Ascending aorta (tissue), 2 donors: ENCODE measurements around the gene IQGAP3. TPM values are rescaled to one million over a fixed set of nuclear protein-coding genes. Genes with fewer than 3 reads are reported as not detected.

ENCODE experiments used
- DNase-seq, 2 donors: peaks; one replicate each; pipeline ENCODE4 v3.0.0-alpha.2; 2019; ENCODE audit warnings: low spot score in 2 of 2
- H3K27ac ChIP-seq, 2 donors: fragments of 200-600 bp; sonication (generic); one replicate each; pipeline ENCODE4 v1.5.1; 2016 to 2017; ENCODE audit warnings: mild to moderate bottlenecking in 1 of 2
- H3K27me3 ChIP-seq: fragments of 200-600 bp; sonication (generic); one replicate; pipeline ENCODE4 v1.5.1; 2017
- H3K36me3 ChIP-seq, 2 donors: fragments of 200-600 bp; sonication (generic); one replicate each; pipeline ENCODE4 v1.5.1; 2016
- H3K4me1 ChIP-seq, 2 donors: fragments of 200-600 bp; sonication (generic); one replicate each; pipeline ENCODE4 v1.5.1; 2016 to 2017; ENCODE audit warnings: mild to moderate bottlenecking in 1 of 2
- H3K4me3 ChIP-seq, 2 donors: fragments of 200-600 bp; sonication (generic); one replicate each; pipeline ENCODE4 v1.5.1; 2016 to 2017; ENCODE audit warnings: mild to moderate bottlenecking in 1 of 2
- H3K9me3 ChIP-seq, 2 donors: fragments of 200-600 bp; sonication (generic); one replicate each; pipeline ENCODE4 v1.5.1; 2016
- CTCF ChIP-seq, 3 experiments: fragments of 200-600 bp in 2 of 3; fragments of 450-650 bp in 1 of 3; sonication (generic) in 2 of 3; IDR thresholded peaks; one replicate each; pipeline ENCODE4 v1.5.1; 2016 to 2019; ENCODE audit warnings: antibody characterized with exemption in 3 of 3, mild to moderate bottlenecking in 1 of 3, moderate library complexity in 1 of 3
- intact Hi-C: fragments of 100-400 bp; cut with DNase I; formaldehyde crosslinking; loops from one replicate; pipeline ENCODE4 v1.15.1; 2023
- total RNA-seq: library from RNA; depleted of rRNA; stranded (reverse); fragments of >200 nt; gene quantifications from one replicate; pipeline ENCODE4 v1.1.0, GENCODE V29; 2016

The IQGAP3 gene
- total RNA-seq, 1 donor from 2014 or later, result not detected

GRCh38 chr1:156582388-156583017 is 10.1 kb upstream of the IQGAP3 start:
- Histone ChIP-seq H3K9me3 (no peaks in the 10 kb centered on the region), H3K4me3 (no peak overlapping the region), H3K4me1 (peaks cover 0 to 3% of the 10 kb centered on the region in 2 donors), H3K36me3 (no peaks in the 10 kb centered on the region), H3K27me3 (no peaks in the 10 kb centered on the region), H3K27ac (no peak overlapping the region)
- intact Hi-C loops, result no loop called here
- no peak for TF ChIP-seq CTCF (IDR thresholded peaks at IDR 0.05)
- no peak for DNase-seq

DNA sequence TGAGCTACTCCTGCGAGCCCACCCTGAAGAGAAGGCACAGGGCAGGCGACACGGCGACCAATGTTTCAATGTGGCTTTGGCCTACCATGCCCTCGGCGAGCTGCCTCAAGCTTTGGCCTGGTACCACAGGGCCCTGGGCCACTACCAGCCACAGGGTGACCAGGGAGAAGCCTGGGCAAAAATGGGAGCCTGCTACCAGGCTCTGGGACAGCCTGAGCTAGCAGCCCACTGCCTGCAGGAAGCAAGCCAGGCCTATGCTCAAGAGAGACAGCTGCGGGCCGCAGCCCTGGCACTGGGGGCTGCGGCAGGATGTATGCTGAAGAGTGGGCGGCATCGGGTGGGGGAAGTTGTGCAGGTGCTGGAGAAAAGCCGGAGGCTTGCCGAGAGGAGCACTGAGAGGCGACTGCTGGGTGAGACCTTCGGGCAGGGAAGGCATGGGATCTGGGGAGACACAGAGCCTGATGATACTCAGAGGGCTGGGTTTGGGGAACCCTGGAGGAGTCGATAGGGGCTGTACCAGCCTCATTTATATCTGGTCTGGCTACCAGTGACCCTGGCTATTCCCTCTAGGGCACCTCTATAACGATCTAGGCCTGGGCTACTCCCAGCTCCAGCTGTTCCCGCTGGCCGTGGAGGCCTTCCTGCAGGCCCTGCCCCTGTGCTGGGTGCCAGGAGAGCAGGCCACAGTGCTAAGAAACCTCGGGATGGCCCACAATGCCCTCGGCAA is 9.5 kb upstream of the IQGAP3 start:
- Histone ChIP-seq H3K36me3 (no peaks in the 10 kb centered on the region), H3K4me3 (no peak overlapping the region), H3K4me1 (peaks cover 0 to 3% of the 10 kb centered on the region in 2 donors), H3K27ac (no peak overlapping the region), H3K9me3 (no peaks in the 10 kb centered on the region), H3K27me3 (no peaks in the 10 kb centered on the region)
- TF ChIP-seq CTCF (IDR thresholded peaks at IDR 0.05), result no peak
- intact Hi-C loops, result no loop called here
- peak in 1 of 2 donors; percentile 57 for DNase-seq

DNA sequence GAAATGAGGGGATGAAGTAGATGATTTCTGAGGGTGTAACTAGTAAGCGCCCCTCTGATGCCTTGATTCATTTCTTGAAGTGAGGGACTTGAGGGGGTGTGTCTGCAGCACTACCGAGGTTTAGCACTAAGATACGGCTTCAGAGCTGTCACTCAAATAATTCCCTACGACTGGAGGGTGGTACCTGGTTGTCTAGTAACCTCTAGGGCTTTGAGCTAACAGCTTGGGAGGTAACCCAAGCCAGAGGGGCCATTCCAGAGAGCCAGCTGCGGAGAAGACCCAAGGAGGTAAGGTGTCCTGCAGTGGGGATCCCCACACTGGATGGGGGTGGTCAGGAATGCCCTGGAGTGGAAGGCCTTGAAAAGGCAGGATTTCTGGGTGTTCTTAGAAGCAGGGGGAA is 7.1 kb upstream of the IQGAP3 start, which contains the start of gene TTC24:
TTC24 (plus strand) TSS at position 252 of the 400 bp plus-strand sequence. CDS start 1,642 bp downstream, outside the sequence.
- Histone ChIP-seq H3K4me3 (no peak within 1 kb of the TSS), H3K27ac (no peak within 1 kb of the TSS), H3K4me1 (peaks cover 0 to 3% of the 10 kb centered on the region in 2 donors), H3K9me3 (no peaks in the 10 kb centered on the region), H3K36me3 (no peaks in the 10 kb centered on the region), H3K27me3 (no peaks in the 10 kb centered on the region)
- peak in 1 of 2 donors; percentile 50 for DNase-seq
- intact Hi-C loops, result no loop called here
- TF ChIP-seq CTCF (IDR thresholded peaks at IDR 0.05), result no peak

DNA sequence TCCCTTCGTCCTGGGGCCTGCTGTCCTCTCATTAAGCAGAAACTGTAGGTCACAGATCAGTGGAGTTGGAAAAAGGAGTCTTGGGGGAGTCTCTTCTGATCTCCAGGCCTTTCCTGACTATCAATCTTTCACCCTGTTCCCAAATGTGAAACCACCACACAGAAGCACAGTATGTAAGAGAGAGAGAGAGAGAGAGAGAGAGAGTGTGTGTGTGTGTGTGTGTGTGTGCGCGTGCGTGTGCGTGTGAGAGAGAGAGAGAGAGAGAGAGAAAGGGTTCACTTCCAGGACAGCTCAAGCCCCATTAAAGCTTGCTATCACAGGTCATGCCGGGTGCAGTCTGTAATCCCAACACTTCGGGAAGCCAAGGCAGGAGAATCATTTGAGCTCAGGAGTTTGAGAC is 5.7 kb upstream of the IQGAP3 start:
- Histone ChIP-seq H3K36me3 (no peaks in the 10 kb centered on the region), H3K9me3 (no peaks in the 10 kb centered on the region), H3K27me3 (no peaks in the 10 kb centered on the region), H3K4me1 (no peaks in the 10 kb centered on the region), H3K4me3 (no peak overlapping the region), H3K27ac (no peak overlapping the region)
- DNase-seq, result no peak
- intact Hi-C loops, result no loop called here
- TF ChIP-seq CTCF (IDR thresholded peaks at IDR 0.05), result no peak

DNA sequence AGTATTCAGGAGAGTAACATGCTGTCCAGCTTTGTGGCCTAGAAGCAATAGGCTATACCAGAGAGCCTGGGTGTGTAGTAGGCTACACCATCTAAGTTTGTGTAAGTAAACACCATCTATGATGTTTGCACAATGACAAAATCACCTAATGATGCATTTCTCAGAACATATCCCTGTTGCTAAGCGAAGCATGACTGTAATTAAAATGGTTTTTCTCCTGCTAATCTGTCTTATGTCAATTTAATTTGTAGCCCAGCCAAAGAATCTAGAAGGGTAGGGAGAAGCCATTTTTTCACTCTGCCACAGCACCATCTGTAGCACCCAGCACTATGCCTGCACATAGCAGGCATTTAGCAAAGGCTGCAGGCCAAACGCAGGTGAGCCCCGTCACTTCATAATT is 5.2 kb upstream of the IQGAP3 start:
- Histone ChIP-seq H3K9me3 (no peaks in the 10 kb centered on the region), H3K4me3 (no peak overlapping the region), H3K36me3 (no peaks in the 10 kb centered on the region), H3K27me3 (no peaks in the 10 kb centered on the region), H3K4me1 (no peaks in the 10 kb centered on the region), H3K27ac (no peak overlapping the region)
- DNase-seq, result peak in 1 of 2 donors; percentile 35
- intact Hi-C loops, result no loop called here
- no peak for TF ChIP-seq CTCF (IDR thresholded peaks at IDR 0.05)
